ENCODE measurements around the gene DPF3.

- TF ChIP-seq FOXO1 (CRISPR knock-in tag; IDR thresholded peaks at IDR 0.05) = no peak
- no peak for TF ChIP-seq PBX3 (CRISPR knock-in tag; IDR thresholded peaks at IDR 0.05; ENCODE audit: borderline replicate concordance)
- no peak for TF ChIP-seq BRF2 (CRISPR knock-in tag; IDR thresholded peaks at IDR 0.05)
- TF ChIP-seq ZMYM3 (CRISPR knock-in tag; IDR thresholded peaks at IDR 0.05) = no peak
- TF ChIP-seq HOXA7 (CRISPR knock-in tag; IDR thresholded peaks at IDR 0.05) = no peak
Observed at GRCh38 chr14:72594099-72594901, 299.6 kb downstream of the DPF3 start.
